ENCODE results near the gene CFAP69. TPM values are rescaled to one million over a fixed set of nuclear protein-coding genes. Genes with fewer than 3 reads are reported as not detected.

The CFAP69 gene
- total and polyA plus RNA-seq, 2 of the 8 experiments (the other 6 are each of a cell fraction or from before 2014, with no cell fraction given): 1.00 to 3.8 TPM

DNA sequence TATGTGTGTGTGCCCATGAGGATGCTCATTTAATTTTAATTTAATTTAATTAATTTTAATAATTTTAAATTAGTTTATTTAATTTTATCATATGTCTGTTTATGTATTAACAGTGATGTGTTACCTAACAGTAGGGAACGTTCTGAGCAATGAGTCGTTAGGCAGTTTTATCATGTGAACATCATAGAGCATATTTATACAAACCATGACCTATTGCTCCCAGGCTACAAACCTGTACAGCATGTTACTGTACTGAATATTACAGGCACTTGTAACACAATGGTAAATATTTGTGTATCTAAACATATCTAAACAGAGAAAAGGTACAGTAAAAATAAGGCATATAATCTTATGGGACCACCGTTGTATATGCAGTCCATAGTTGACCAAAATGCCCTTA lies 13.7 kb upstream of the CFAP69 start (continued):
- TF ChIP-seq, protein P1, sequence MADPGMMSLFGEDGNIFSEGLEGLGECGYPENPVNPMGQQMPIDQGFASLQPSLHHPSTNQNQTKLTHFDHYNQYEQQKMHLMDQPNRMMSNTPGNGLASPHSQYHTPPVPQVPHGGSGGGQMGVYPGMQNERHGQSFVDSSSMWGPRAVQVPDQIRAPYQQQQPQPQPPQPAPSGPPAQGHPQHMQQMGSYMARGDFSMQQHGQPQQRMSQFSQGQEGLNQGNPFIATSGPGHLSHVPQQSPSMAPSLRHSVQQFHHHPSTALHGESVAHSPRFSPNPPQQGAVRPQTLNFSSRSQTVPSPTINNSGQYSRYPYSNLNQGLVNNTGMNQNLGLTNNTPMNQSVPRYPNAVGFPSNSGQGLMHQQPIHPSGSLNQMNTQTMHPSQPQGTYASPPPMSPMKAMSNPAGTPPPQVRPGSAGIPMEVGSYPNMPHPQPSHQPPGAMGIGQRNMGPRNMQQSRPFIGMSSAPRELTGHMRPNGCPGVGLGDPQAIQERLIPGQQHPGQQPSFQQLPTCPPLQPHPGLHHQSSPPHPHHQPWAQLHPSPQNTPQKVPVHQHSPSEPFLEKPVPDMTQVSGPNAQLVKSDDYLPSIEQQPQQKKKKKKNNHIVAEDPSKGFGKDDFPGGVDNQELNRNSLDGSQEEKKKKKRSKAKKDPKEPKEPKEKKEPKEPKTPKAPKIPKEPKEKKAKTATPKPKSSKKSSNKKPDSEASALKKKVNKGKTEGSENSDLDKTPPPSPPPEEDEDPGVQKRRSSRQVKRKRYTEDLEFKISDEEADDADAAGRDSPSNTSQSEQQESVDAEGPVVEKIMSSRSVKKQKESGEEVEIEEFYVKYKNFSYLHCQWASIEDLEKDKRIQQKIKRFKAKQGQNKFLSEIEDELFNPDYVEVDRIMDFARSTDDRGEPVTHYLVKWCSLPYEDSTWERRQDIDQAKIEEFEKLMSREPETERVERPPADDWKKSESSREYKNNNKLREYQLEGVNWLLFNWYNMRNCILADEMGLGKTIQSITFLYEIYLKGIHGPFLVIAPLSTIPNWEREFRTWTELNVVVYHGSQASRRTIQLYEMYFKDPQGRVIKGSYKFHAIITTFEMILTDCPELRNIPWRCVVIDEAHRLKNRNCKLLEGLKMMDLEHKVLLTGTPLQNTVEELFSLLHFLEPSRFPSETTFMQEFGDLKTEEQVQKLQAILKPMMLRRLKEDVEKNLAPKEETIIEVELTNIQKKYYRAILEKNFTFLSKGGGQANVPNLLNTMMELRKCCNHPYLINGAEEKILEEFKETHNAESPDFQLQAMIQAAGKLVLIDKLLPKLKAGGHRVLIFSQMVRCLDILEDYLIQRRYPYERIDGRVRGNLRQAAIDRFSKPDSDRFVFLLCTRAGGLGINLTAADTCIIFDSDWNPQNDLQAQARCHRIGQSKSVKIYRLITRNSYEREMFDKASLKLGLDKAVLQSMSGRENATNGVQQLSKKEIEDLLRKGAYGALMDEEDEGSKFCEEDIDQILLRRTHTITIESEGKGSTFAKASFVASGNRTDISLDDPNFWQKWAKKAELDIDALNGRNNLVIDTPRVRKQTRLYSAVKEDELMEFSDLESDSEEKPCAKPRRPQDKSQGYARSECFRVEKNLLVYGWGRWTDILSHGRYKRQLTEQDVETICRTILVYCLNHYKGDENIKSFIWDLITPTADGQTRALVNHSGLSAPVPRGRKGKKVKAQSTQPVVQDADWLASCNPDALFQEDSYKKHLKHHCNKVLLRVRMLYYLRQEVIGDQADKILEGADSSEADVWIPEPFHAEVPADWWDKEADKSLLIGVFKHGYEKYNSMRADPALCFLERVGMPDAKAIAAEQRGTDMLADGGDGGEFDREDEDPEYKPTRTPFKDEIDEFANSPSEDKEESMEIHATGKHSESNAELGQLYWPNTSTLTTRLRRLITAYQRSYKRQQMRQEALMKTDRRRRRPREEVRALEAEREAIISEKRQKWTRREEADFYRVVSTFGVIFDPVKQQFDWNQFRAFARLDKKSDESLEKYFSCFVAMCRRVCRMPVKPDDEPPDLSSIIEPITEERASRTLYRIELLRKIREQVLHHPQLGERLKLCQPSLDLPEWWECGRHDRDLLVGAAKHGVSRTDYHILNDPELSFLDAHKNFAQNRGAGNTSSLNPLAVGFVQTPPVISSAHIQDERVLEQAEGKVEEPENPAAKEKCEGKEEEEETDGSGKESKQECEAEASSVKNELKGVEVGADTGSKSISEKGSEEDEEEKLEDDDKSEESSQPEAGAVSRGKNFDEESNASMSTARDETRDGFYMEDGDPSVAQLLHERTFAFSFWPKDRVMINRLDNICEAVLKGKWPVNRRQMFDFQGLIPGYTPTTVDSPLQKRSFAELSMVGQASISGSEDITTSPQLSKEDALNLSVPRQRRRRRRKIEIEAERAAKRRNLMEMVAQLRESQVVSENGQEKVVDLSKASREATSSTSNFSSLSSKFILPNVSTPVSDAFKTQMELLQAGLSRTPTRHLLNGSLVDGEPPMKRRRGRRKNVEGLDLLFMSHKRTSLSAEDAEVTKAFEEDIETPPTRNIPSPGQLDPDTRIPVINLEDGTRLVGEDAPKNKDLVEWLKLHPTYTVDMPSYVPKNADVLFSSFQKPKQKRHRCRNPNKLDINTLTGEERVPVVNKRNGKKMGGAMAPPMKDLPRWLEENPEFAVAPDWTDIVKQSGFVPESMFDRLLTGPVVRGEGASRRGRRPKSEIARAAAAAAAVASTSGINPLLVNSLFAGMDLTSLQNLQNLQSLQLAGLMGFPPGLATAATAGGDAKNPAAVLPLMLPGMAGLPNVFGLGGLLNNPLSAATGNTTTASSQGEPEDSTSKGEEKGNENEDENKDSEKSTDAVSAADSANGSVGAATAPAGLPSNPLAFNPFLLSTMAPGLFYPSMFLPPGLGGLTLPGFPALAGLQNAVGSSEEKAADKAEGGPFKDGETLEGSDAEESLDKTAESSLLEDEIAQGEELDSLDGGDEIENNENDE (IDR thresholded peaks at IDR 0.05; ENCODE audit: insufficient replicate concordance, low read length): no peak
- TF ChIP-seq HDAC2 (IDR thresholded peaks at IDR 0.05; ENCODE audit: borderline replicate concordance in 1 of 2, low read depth in 2 of 2, low read length in 2 of 2) (no peak), TBP (IDR thresholded peaks at IDR 0.05; ENCODE audit: low read depth, low read length) (no peak), CEBPB (IDR thresholded peaks at IDR 0.05; ENCODE audit: low read depth, low read length) (no peak)
